Activated CD8-positive, alpha-beta memory T cell treated with anti-CD3 and anti-CD28 coated beads, Interleukin-2, amount 50 U/mL, for 1 hour (primary cell): Measurements from ENCODE around the gene RDX.
"Not testable (repeated sequence)": the region's sequence is repeated elsewhere in the genome, so short reads cannot be mapped to it uniquely, and the experiment has no call there.

Experiments
- DNase-seq: peaks from one replicate; pipeline ENCODE4 v3.0.0-alpha.2; 2020; ENCODE audit errors: extremely low read depth

RDX gene

GRCh38 chr11:110272919-110273318 lies 23.5 kb downstream of the RDX start:
- no peak for DNase-seq

DNA sequence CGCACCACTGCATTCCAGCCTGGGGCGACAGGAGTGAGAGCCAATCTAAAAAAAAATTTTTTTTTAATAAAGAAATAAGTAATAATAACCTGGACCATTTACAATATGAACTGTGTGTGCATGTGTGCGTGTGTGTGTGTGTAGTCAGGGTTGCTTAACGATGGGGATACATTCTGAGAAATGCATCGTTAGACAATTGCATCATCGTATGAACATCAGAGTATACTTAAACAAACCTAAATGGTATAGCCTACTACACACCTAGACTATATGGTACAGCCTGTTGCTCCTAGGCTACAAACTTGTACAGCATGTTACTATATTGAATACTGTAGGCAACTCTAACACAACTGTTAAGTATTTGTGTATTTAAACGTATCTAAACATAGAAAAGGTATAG lies 26.4 kb downstream of the RDX start:
- DNase-seq: no peak

DNA sequence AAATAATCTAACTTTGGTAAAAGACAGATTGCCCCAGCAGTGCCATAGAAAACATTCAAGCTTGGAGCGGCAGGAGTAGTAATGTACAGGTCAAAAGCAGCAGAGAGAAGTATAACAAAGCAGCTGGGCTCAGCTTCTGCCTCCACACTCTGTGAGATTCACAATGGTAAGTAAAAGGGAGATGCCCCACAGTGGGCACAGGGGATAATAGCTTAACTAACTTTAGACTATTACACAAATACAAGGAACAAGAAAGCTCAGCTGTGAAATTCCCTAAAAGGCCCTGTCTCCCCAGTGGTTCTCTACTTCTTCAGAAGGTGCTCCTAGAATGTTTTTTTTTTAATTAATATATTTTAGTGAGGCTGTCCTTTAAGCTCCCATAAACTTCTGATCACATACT lies 28.0 kb downstream of the RDX start:
- DNase-seq: no peak

DNA sequence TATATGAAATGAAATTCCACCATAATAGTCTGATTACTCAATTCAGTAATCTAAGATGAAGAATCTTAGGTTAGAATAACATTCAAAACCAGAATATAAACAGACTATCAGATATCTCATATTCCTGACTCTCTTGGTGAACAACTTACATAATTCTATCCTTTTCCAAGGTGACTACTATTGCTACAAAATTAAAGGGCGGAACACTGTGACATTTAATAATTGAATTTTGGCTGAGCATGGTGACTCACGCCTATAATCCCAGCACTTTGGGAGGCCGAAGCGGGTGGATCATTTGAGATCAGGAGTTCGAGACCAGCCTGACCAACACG lies 34.4 kb downstream of the RDX start:
- DNase-seq: no peak

GRCh38 chr11:110261195-110262071 lies 35.0 kb downstream of the RDX start:
- DNase-seq: no peak

- no peak for DNase-seq
Measured at GRCh38 chr11:110253525-110253924, 42.9 kb downstream of the RDX start.

GRCh38 chr11:110251836-110252235 lies 44.6 kb downstream of the RDX start:
- DNase-seq: no peak

DNA sequence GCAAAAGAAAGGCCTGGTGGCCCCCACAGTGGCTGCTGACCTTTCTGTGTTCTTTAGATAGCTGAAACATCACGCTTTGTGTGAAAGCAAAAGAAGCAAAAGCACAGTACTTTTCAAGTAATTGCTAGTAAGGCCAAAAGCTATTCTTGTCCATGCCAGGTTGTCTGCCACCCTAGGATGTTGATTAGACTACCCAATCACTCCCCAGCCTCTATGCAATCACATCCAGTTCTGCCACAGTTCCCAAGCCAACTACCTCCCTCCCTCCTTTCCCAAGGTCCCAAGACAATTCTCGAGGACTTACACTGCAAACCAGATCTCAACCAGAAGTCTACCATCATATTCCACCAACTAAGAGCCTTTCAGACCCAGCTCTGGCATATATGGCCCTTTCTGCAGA lies 46.2 kb downstream of the RDX start:
- no peak for DNase-seq

- no peak for DNase-seq
Measured at GRCh38 chr11:110249766-110250165, 46.6 kb downstream of the RDX start.

- DNase-seq: no peak
Measured at GRCh38 chr11:110249066-110249465, 47.3 kb downstream of the RDX start.

DNA sequence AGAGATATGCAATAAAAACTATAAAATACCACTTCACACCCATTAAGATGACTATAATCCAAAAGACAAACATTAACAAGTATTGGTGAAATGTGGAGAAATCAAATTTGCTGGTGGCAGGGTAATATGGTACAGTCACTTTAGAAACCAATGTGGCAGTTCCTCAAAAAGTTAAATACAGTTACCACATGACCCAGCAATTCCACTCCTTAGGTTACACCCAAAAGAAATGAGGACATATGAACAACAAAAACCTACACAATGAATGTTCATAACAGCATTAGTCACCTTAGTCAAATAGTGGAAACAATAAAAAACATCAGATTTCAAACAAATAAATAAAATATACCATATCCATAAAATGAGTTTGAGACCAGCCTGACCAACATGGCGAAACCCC lies 52.6 kb downstream of the RDX start:
- DNase-seq: no peak

DNA sequence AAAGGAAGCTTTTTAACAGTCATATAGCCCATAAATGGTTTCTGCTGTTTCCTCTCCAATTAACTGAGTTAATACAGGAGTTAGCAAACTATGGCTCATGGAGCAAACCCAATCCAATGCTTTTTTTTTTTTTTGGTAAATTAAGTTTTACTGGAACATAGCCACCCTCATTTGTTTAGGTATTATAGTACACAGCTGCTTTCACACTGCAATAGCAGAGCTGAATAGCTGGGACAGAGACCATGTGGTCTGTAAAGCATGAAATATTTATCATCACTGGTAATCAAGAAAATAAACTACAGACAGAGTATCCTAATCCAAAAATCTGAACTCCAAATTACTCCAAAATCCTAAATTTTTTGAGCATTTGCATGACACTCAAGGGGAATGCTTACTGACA lies 53.7 kb downstream of the RDX start:
- no peak for DNase-seq

DNA sequence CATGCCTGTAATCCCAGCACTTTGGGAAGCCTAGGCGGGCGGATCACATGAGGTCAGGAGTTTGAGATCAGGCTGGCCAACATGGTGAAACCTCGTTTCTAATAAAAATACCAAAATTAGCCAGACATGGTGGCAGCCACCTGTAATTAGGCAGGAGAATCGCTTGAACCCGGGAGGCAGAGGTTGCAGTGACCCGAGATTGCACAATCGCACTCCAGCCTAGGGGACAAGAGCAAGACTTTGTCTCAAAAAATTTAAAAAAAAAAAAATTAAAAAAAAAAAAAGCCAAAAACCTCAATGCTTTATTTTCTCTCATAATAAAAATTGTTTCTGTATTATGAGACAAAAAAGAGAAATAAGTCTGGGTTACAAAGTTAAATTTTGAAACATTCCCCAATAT lies 54.2 kb downstream of the RDX start:
- DNase-seq: no peak

GRCh38 chr11:110235966-110236365 lies 60.4 kb downstream of the RDX start:
- DNase-seq: no peak

- DNase-seq: no peak
Measured at GRCh38 chr11:110230377-110230776, 66.0 kb downstream of the RDX start.

DNA sequence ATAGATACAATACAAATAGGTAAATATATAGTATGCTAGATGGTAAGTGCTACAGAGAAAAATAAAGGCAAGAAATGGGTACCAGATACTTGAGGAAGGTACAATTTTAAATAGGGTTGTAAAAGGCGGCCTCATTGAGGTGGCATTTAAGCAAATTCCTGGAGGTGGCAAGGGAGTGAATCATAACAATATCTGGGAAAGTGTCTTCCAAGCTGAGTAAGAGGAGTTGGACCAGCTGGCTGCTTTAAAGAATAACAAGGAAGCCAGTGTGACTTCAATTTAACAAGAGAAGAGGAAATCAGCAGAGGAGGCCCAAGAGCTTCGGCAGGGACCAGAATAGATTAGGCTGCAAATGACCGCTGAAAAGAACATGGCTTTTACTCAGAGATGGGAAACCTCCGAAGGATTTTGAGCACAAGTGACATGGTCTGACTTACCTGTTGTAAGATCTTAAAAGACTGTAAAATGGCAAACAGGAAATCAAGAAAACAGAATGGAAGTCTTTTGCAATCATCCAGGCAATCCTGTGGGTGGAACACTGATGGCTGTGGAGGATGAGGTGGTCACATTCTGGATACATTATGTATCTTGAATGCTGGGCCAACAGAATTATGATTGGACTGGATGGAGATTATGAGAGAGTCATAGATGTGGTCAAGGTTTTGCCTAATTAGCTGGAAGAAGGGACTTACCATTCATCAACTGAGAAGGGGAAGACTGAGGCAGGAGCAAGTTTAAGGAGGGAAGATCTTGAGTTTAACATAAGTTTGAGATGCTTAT lies 77.2 kb downstream of the RDX start:
- no peak for DNase-seq

DNA sequence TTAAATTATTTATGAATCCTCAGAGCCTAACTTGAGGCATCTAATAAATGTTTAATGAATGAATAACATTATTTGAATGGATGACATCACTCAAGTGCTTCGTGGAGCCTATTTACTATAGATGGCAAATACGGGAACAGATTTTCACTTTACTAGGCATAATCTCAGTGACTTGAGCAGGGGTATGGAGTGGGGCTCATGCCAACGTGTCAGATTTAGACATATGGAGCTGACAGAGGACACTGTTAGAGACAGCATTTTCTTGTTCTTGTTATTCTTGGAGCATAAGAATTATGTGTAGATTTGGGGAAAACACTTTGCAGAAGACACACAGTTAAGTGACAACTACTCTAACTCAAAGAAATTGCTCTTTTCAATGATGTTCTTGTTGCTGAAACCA lies 78.5 kb downstream of the RDX start:
- DNase-seq: no peak

DNA sequence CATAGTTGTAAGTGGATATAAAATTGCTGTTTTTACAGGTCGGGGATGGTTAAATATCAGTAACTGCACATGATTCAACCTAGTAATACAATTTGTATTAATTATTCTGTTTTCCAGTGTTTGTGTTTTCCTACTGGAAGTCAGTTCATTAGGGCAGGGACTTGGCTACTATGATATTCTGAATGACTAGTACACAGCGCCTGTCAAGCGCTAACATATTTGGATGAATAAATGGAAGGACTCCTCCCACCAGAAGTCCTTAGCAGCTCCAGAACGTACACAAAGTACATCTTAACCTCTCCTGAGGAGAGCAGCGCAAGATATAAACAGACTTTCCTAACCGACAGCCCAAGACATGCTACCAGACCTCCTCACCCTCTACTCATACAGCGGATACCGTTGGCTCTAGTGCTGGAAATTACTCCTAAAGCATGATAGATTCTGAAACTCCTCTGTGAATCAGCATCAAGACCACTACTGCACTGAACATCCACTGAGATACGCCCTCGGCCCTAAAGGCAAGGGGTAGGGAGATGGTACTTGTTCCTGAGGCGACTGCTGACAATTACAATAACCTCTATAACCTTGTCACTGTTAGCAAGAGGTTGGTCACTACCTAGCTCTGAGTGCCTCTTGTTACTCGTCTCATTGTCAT lies 79.1 kb downstream of the RDX start:
- no peak for DNase-seq

GRCh38 chr11:110209313-110209694 lies 87.1 kb downstream of the RDX start:
- DNase-seq: not testable (repeated sequence)

GRCh38 chr11:110208678-110209312 lies 87.6 kb downstream of the RDX start:
- DNase-seq: not testable (repeated sequence)

DNA sequence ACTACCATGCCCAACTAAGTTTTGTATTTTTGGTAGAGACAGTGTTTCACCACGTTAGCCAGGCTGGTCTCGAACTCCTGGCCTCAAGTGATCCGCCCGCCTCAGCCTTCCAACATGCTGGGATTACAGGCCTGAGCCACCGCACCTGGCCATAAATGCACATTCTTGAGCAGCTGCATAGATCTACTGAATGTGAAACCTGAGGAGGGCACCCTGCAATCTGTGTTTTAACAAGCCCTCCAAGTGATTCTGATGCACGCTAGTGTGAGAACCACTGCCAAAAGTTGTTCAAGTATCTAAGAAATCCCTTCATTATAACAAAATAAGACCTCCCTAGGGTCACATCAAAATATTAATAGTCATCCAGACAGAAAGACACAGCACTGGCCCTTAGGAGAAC lies 89.3 kb downstream of the RDX start:
- DNase-seq: no peak

- no peak for DNase-seq
Measured at GRCh38 chr11:110200836-110201235, 95.6 kb downstream of the RDX start.
